GM12874 (cell line): ENCODE measurements around the gene VAMP2.

ENCODE experiments used
- CTCF ChIP-seq: IDR thresholded peaks from 2 replicates; pipeline ENCODE4 v1.5.1; 2011; ENCODE audit warnings: low read depth, mild to moderate bottlenecking, control low read depth, low read length, moderate library complexity; ENCODE audit not compliant: insufficient read depth

The VAMP2 gene

DNA sequence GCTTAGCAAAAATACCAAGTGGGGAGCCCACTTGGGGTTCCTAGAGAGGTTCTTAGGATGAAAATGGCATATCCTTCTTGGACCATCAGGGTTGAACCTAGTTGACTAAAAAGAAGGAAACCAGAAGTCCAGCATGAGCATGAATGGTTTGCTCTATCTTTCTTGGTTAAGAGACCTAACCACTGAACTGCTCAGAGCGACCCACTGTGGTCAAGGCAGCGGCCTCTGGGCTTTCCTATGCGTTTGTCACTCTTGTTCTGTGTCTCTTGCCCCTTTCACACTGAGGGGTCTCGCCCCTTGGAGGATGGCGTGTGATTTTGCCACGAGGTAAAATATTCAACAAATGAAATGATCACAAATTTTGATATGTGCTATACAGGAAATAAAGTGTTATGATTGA lies 27.8 kb upstream of the VAMP2 start:
- TF ChIP-seq CTCF = no peak

DNA sequence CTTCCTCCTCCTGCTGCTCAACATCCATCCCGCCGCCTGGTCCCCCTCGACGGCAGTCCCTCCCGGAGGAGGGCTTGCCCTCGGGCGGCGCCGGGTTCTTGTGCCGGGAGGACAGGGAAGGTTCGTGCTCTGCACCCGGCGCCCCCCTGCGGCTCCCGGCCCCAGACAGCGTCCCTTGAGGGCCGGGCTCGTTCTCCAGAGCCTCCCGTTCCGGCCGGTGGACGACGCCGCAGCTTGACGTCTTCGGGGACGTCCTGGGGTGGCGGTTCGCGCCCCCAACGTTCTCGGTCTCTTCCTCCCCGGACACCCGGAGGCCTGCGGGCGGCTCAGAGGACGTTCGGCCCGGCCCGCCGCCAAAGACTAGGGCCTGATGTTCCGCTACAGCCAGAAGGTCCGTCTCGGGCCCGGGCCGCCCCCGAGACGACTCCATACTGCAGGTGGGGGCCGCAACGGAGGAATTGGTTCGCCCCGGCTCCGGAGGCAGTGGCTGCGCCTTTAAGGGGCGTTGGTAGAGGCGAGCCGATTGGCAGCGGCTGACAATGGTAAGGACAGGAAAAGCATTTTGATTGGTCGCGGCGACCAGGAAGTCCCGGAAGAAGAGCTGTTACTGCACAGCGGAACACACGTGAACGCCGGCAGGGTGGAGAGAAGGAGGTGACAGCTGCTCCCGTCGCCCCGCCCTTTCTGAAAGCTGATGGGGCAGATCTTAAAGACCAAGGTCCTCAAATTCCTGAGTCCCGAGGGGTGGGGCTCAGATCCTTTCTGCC lies 27.1 kb upstream of the VAMP2 start, which contains the start of gene BORCS6:
BORCS6 (minus strand) TSS at position 470 of the 767 bp plus-strand sequence; CDS start at position 430, 40 bp downstream.
- TF ChIP-seq CTCF = 0 out of 2 replicates have a peak, but pooled peaks have one; percentile 15

DNA sequence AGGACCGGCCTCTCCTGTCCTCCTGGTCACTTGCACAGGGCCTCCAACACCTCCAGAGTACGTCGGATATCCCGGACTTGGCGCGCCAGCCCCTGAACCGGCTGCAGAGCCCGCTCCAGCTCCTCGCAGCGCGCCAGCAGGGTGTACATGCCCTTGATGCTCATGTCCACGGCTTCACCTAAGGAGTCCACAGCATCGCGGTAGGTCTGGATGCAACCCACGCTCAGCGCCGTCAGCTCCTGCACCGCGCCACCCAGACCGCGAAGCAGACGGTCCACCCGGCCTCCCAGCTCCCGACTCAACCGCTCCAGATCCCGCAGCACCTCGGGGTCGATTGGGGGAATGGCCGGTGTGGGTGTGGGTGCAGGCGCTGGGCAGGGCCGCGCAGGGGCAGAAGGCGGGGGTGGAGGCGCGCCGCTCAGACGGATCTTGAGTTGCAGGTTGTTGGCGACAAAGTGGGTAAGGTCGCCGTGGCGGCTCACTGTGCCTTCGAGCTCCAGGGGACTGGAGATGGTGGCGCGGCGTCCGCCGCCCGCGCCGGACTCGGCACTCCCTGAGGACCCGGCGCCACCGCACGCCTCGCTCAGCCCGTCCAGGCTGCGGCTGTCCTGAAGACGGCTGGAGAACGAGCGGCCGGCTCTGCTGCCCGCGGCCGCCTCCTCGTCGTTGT lies 26.4 kb upstream of the VAMP2 start:
- TF ChIP-seq CTCF = no peak

DNA sequence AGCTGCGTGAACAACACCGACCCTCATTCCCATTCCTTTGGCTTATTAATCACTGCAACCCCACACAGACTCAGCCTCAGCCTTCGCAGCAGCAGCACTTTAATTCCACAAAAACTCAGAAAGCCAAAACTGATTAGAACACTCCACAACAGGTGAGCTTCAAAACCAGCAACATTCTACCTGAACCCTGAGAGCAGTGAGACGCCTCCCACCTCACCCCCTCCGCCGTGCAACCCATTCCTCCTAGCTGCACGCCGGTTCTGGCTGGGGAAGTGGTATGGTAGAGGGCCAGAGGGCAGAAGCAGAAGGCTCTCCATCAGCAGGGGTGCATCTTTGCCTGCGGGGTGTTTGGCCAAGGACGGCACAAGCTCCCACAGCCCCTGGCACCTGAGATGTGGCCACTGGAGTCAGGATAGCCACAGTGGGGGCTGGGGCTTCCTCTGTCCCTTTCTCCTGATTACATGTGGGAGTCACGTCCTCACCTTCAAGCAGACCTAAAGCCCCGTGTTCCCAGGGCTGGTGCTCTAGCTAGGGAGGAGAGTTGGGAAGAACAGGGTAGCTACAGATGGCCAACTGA lies 25.6 kb upstream of the VAMP2 start:
- no peak for TF ChIP-seq CTCF

DNA sequence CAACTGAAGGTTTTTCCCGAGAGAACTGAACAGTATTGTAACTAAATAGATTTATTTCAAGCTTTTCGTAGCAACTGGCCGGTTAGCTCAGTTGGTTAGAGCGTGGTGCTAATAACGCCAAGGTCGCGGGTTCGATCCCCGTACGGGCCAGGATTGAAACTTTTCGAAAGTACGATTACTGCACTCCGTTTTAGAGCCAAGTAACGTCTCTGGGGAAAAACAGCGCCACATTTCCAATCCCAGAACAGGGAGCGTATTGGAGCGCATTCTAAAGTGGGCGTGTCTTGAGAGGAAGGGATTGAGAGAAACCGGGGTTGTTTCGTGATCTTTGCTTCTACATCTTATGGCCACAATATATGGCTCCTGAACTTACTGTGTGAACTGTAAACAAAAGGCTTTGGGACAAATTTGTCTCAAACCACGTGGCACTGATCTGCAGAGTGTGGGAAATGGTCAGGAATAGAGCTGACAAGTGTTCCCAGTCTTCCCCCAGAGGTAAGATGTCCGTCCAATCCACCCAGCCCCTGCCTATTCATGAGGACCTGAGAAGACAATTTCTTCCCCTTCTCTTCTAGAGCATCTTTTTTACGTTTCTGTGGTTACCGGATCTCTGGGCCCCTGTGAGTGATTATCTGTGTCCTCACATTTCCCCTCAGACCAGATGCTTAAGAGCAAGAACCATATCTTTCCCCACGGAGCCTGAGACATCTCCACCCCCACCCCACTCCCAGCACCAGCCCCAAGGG lies 24.9 kb upstream of the VAMP2 start:
- no peak for TF ChIP-seq CTCF

- TF ChIP-seq CTCF = peak; percentile 34; the same call in 1 of the 2 replicates
Observed at GRCh38 chr17:8186787-8187516, 24.2 kb upstream of the VAMP2 start.

DNA sequence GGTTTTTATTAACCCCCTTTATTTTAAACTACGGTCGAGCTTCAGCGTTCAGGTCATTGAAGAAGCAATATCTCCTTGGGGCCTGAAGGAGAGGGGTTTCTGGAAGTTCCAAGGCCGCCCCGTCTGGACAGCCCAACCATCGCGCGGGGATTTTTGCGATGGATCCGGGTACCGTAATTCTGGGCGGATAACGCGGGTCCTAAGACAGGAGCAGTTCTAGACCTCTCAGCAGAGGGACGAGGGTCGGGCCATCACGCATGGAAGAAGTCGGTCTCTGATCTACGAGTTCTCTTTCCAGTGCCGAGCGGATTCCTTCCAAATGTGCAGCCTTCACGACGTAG lies 23.7 kb upstream of the VAMP2 start:
- no peak for TF ChIP-seq CTCF
